22Rv1 (cell line): ENCODE results near the gene KIAA0232.
"Not testable (repeated sequence)": the region's sequence is repeated elsewhere in the genome, so short reads cannot be mapped to it uniquely, and the experiment has no call there.

Experiments used
- ZFX ChIP-seq: fragments of 450-650 bp; IDR thresholded peaks from 2 replicates; pipeline ENCODE4 v1.6.1; 2017; ENCODE audit warnings: antibody characterized with exemption, borderline replicate concordance
- TF ChIP-seq, protein P1 (sequence below): fragments of 450-650 bp; IDR thresholded peaks from 2 replicates; pipeline ENCODE4 v1.5.1; 2017; ENCODE audit warnings: mild to moderate bottlenecking

DNA sequence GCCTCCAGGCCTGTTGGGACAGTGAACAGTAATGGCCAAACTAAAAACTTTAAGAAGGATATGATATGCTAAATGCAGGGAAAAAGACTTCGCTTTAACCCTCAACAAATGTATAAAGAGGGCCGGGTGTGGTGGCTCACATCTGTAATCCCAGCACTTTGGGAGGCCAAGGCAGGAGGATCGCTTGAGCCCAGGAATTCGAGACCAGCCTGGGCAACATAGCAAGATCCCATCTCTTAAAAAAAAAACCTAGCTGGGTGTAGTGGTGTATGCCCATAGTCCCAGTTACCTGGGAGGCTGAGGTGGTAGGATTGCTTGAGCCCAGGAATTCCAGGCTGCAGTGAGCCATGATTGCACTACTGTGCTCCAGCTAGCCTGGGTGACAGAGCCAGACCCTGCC lies 14.8 kb downstream of the KIAA0232 start:
- TF ChIP-seq, protein P1, sequence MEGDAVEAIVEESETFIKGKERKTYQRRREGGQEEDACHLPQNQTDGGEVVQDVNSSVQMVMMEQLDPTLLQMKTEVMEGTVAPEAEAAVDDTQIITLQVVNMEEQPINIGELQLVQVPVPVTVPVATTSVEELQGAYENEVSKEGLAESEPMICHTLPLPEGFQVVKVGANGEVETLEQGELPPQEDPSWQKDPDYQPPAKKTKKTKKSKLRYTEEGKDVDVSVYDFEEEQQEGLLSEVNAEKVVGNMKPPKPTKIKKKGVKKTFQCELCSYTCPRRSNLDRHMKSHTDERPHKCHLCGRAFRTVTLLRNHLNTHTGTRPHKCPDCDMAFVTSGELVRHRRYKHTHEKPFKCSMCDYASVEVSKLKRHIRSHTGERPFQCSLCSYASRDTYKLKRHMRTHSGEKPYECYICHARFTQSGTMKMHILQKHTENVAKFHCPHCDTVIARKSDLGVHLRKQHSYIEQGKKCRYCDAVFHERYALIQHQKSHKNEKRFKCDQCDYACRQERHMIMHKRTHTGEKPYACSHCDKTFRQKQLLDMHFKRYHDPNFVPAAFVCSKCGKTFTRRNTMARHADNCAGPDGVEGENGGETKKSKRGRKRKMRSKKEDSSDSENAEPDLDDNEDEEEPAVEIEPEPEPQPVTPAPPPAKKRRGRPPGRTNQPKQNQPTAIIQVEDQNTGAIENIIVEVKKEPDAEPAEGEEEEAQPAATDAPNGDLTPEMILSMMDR = not testable (repeated sequence)
- not testable (repeated sequence) for TF ChIP-seq ZFX
